Prostate gland (tissue), 2 donors: Measurements from ENCODE around the gene ARSB. TPM values are rescaled to one million over a fixed set of nuclear protein-coding genes. Genes with fewer than 3 reads are reported as not detected.

Source experiments
- DNase-seq: peaks from one replicate; pipeline ENCODE4 v3.0.0-alpha.2; 2019; ENCODE audit warnings: low spot score
- H3K27ac ChIP-seq, 2 donors: fragments of 200-600 bp; sonication (generic); 2 replicates each; pipeline ENCODE4 v1.5.1; 2017 to 2019
- H3K27me3 ChIP-seq: fragments of 200-600 bp; sonication (generic); replicated peaks from 2 replicates; pipeline ENCODE4 v1.5.1; 2019; ENCODE audit not compliant: insufficient read depth
- H3K36me3 ChIP-seq, 2 donors: fragments of 200-600 bp; sonication (generic); 1 replicate in 1 of 2; 2 replicates in 1 of 2; pipeline versions ENCODE4 v1.5.1 to v1.8.1; 2017 to 2019
- H3K4me1 ChIP-seq: fragments of 200-600 bp; sonication (generic); replicated peaks from 2 replicates; pipeline ENCODE4 v1.5.1; 2019
- H3K4me3 ChIP-seq, 2 donors: fragments of 200-600 bp; sonication (generic); 2 replicates each; pipeline ENCODE4 v1.5.1; 2017 to 2019
- H3K9me3 ChIP-seq: fragments of 200-600 bp; sonication (generic); 2 replicates; pipeline ENCODE4 v1.5.1; 2017
- POLR2A ChIP-seq: fragments of 450-650 bp; IDR thresholded peaks from one replicate; pipeline ENCODE4 v1.6.1; 2016; ENCODE audit warnings: antibody characterized with exemption, mild to moderate bottlenecking
- POLR2AphosphoS5 ChIP-seq: sonication (generic); formaldehyde crosslinking; IDR thresholded peaks from one replicate; pipeline ENCODE4 v1.6.1; 2017; ENCODE audit warnings: antibody characterized with exemption
- WGBS: methylation state at CpG from one replicate; pipeline ENCODE4 v1.1.5; 2018; 5-methylcytosine and 5-hydroxymethylcytosine counted together
- intact Hi-C: fragments of 100-400 bp; cut with DNase I; formaldehyde crosslinking; loops from one replicate; pipeline ENCODE4 v1.14.2; 2022
- total RNA-seq, 2 donors: library from RNA; depleted of rRNA; stranded (reverse); fragments of >200 nt; gene quantifications; one replicate each; pipeline ENCODE4 v1.1.0, GENCODE V29; 2016
- TF ChIP-seq, protein P1 (sequence below), 4 experiments: fragments of 200-600 bp in 2 of 4; fragments of 450-650 bp in 2 of 4; sonication (generic) in 2 of 4; IDR thresholded peaks; 1 replicate in 3 of 4; 2 replicates in 1 of 4; pipeline ENCODE4 v1.5.1; 2016 to 2019; ENCODE audit warnings: antibody characterized with exemption in 4 of 4, mild to moderate bottlenecking in 2 of 4, moderate library complexity in 2 of 4

ARSB gene
- total RNA-seq, 2 donors from 2014 or later: 5.4 to 14.9 TPM

DNA sequence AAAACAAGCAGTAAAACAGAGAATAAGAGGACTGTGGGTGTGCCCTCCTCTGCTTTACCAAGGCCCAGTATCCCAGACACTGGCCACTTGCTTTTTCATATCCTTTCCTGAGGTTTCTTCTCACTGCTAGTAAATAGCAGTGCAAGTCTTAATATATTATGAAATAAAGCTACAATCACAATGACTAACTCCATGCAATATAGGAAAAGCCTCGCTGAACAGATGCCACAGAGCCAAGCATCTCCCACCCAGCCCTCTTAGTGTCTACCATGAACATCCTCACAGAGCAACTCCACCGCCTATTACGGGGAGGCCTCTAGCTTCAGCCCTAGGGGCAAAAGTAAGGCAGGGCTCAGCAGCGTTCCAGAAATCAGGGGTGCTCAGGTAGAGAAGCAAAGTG is 205.8 kb downstream of the ARSB start:
- WGBS: 97% methylated on average over 4 of the region's 4 CpGs
- Histone ChIP-seq H3K27ac (no peak overlapping the region), H3K4me3 (no peak overlapping the region), H3K36me3 (no peaks in the 10 kb centered on the region), H3K27me3 (no peaks in the 10 kb centered on the region), H3K9me3 (no peaks in the 10 kb centered on the region), H3K4me1 (no peaks in the 10 kb centered on the region)
- DNase-seq: no peak
- intact Hi-C loops: no loop called here
- TF ChIP-seq POLR2A (no peak), POLR2AphosphoS5 (no peak)
- TF ChIP-seq, protein P1, sequence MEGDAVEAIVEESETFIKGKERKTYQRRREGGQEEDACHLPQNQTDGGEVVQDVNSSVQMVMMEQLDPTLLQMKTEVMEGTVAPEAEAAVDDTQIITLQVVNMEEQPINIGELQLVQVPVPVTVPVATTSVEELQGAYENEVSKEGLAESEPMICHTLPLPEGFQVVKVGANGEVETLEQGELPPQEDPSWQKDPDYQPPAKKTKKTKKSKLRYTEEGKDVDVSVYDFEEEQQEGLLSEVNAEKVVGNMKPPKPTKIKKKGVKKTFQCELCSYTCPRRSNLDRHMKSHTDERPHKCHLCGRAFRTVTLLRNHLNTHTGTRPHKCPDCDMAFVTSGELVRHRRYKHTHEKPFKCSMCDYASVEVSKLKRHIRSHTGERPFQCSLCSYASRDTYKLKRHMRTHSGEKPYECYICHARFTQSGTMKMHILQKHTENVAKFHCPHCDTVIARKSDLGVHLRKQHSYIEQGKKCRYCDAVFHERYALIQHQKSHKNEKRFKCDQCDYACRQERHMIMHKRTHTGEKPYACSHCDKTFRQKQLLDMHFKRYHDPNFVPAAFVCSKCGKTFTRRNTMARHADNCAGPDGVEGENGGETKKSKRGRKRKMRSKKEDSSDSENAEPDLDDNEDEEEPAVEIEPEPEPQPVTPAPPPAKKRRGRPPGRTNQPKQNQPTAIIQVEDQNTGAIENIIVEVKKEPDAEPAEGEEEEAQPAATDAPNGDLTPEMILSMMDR (IDR thresholded peaks at IDR 0.05): no peak

GRCh38 chr5:78778538-78778937 is 206.6 kb downstream of the ARSB start:
- intact Hi-C loops: no loop called here
- no peak for DNase-seq
- WGBS: 89% methylated on average over 1 of the region's 1 CpG
- Histone ChIP-seq H3K4me1 (no peaks in the 10 kb centered on the region), H3K36me3 (no peaks in the 10 kb centered on the region), H3K27ac (no peak overlapping the region), H3K9me3 (no peaks in the 10 kb centered on the region), H3K4me3 (no peak overlapping the region), H3K27me3 (no peaks in the 10 kb centered on the region)
- TF ChIP-seq POLR2AphosphoS5: no peak
- no peak for TF ChIP-seq POLR2A
- TF ChIP-seq, protein P1 (IDR thresholded peaks at IDR 0.05): no peak

DNA sequence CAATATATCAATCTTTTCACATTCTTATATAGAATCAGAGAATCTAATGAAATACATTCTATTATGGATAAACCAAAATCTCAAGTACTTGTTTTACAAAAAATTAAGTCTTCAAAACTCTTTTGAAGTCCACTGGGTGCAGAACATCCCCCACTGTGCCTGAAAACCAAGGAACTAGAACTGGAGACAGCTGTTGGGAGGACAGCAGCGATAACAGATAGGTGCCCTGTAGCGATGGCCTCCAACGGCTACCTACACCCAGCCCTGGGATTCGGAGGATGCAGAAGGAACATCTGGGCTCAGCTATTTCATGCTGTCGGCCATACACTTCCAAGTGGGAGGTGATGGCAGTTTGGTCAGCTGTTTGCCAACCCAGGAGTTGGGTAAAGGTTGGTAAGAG is 207.2 kb downstream of the ARSB start:
- Histone ChIP-seq H3K4me1 (no peaks in the 10 kb centered on the region), H3K9me3 (no peaks in the 10 kb centered on the region), H3K27ac (no peak overlapping the region), H3K36me3 (no peaks in the 10 kb centered on the region), H3K27me3 (no peaks in the 10 kb centered on the region), H3K4me3 (no peak overlapping the region)
- no peak for DNase-seq
- TF ChIP-seq POLR2AphosphoS5: no peak
- TF ChIP-seq POLR2A: no peak
- TF ChIP-seq, protein P1 (IDR thresholded peaks at IDR 0.05): no peak
- WGBS: 97% methylated on average over 5 of the region's 5 CpGs
- intact Hi-C loops: no loop called here

GRCh38 chr5:78776637-78777036 is 208.5 kb downstream of the ARSB start:
- no peaks in the 10 kb centered on the region for H3K27me3 ChIP-seq

GRCh38 chr5:78773655-78774054 is 211.5 kb downstream of the ARSB start:
- H3K27ac ChIP-seq: no peak overlapping the region
- no peak for DNase-seq
- no peaks in the 10 kb centered on the region for H3K36me3 ChIP-seq
- H3K4me3 ChIP-seq: no peak overlapping the region
- no peaks in the 10 kb centered on the region for H3K9me3 ChIP-seq
- intact Hi-C loops: no loop called here
- no peaks in the 10 kb centered on the region for H3K27me3 ChIP-seq
- 55% methylated on average over 8 of the region's 8 CpGs for WGBS
- TF ChIP-seq, protein P1 (IDR thresholded peaks at IDR 0.05): no peak
- TF ChIP-seq POLR2AphosphoS5 (no peak), POLR2A (no peak)
- H3K4me1 ChIP-seq: no peaks in the 10 kb centered on the region

More at GRCh38 chr5:78776637-78777036, 208.5 kb downstream of the ARSB start:
- intact Hi-C loops: no loop called here
- no peaks in the 10 kb centered on the region for H3K9me3 ChIP-seq
- no peak overlapping the region for H3K4me3 ChIP-seq
- no peaks in the 10 kb centered on the region for H3K4me1 ChIP-seq
- H3K36me3 ChIP-seq: no peaks in the 10 kb centered on the region
- WGBS: 94% methylated on average over 1 of the region's 1 CpG
- H3K27ac ChIP-seq: no peak overlapping the region
- TF ChIP-seq, protein P1 (IDR thresholded peaks at IDR 0.05): no peak
- TF ChIP-seq POLR2A (no peak), POLR2AphosphoS5 (no peak)
- no peak for DNase-seq
